Suprapubic skin (tissue), 3 donors: Measurements from ENCODE around the gene S1PR4.

Experiments used
- CTCF ChIP-seq, 2 donors: fragments of 200-600 bp in 1 of 2; fragments of 450-650 bp in 1 of 2; sonication (generic) in 1 of 2; IDR thresholded peaks; one replicate each; pipeline ENCODE4 v1.5.1; 2016 to 2019; ENCODE audit warnings: antibody characterized with exemption in 2 of 2, mild to moderate bottlenecking in 1 of 2, moderate library complexity in 1 of 2
- POLR2A ChIP-seq, 2 donors: fragments of 450-650 bp; IDR thresholded peaks; one replicate each; pipeline ENCODE4 v1.6.1; 2017; ENCODE audit warnings: antibody characterized with exemption in 2 of 2, mild to moderate bottlenecking in 2 of 2, moderate library complexity in 2 of 2

DNA sequence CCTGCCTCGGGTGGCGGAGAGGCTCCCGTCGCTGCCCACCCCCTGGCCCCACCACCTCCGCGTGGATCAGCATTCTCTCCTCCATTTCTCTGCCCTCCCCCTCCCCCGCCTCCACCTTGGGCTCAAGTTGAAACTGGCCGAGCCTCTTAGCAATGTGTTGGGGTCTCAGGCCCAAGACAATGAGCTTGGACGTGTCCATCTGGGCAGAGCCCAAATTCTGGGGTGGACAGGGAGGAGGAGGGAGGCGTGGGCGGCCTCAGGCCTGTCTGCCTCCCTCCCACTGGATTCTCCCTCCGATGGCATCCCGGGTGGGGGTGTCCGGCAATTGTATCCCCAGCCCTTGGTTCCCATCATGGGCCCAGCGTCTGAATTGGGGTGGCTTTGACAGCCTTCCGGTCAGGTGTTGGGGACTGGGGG lies 47.1 kb downstream of the S1PR4 start:
- TF ChIP-seq CTCF (IDR thresholded peaks at IDR 0.05) (no peak), POLR2A (IDR thresholded peaks at IDR 0.05) (no peak)
